GM04503 (cell line): ENCODE measurements around the gene TSPO.

Experiments
- DNase-seq: peaks from one replicate; pipeline ENCODE4 v3.0.0-alpha.2; 2012; ENCODE audit warnings: low read depth

The TSPO gene

DNA sequence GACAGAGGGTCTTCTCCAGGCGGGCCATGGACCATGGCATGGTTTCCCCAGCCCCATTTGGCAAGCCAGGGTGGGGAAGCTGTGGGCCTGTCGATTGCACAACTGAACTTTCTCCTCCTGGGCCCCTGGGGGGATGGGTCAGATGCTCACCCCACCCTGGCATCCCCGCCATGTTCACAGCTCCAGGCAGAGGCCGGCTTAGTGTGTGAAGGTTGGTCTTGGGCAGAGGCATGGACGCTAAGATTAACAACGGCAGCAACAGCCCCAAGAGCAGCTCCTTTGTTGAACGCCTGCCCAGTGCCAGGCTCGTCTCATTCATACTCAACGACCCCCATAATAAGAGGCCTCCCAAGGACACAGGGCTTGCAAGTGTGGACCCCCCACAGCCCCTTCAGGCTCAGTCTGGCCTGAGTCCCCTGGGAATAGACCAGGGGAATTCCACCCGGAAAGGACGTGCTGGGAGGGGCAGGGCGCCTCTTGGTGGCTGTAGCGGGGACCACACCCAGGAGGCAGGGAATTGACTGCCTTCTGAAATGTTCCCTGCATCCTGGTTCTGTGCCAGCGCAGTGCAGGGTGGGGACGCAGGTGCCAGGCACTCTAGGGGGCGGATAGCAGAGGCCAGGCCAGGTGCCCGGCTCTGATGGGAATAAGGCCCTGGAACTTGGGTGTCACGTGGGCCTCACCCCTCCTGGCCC, 8.3 kb downstream of the TSPO start:
- no peak for DNase-seq

DNA sequence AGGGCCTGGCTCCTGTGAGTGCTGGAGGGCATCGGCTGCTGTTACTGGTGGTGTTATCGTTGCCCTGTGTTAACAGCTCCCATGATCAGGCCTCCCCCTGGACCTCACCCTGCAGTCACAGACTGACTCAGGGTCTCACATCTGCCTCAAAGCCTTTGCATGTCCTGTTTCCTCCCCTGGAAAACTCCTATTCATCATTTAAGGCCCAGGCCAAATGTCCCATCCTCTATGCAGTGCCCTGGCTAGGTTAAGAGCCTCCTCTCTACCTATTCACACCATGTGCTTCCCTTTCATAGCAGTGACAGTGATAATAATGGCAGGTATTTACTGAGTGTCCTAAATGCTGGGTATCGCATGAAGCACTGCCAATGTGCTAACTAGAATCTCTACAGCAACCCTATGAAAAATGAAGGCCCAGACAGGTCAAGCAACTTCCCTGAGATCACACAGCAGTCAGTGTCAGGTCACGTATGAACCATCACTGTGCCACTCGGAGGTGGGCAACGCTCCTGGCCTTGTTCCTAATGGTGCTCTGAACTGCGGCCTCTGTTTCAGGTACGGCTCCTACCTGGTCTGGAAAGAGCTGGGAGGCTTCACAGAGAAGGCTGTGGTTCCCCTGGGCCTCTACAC, 9.3 kb downstream of the TSPO start:
- no peak for DNase-seq

DNA sequence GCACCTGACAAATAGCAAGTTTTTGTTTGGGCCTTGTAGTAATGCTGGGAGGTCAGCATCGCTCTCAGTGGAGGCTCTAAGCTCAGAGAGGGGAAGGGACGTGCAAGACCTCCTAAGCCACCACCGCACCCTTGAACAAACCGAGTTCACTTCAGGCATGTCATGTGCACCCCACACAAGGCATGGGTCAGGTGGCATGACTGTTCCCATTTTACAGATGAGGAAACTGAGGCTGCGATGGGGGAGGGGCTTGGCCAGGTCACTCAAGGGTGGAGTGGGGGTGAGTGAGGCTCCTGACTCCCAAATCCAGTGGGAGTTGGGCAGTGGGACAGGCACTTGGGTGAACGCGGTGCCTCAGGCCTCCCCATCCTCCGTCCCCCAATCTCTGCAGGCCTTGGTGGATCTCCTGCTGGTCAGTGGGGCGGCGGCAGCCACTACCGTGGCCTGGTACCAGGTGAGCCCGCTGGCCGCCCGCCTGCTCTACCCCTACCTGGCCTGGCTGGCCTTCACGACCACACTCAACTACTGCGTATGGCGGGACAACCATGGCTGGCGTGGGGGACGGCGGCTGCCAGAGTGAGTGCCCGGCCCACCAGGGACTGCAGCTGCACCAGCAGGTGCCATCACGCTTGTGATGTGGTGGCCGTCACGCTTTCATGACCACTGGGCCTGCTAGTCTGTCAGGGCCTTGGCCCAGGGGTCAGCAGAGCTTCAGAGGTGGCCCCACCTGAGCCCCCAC, 11.2 kb downstream of the TSPO start:
- DNase-seq, result no peak

GRCh38 chr22:43163241-43163795, 12.0 kb downstream of the TSPO start:
- DNase-seq, result no peak

GRCh38 chr22:43164636-43165035, 13.3 kb downstream of the TSPO start:
- DNase-seq, result no peak

DNA sequence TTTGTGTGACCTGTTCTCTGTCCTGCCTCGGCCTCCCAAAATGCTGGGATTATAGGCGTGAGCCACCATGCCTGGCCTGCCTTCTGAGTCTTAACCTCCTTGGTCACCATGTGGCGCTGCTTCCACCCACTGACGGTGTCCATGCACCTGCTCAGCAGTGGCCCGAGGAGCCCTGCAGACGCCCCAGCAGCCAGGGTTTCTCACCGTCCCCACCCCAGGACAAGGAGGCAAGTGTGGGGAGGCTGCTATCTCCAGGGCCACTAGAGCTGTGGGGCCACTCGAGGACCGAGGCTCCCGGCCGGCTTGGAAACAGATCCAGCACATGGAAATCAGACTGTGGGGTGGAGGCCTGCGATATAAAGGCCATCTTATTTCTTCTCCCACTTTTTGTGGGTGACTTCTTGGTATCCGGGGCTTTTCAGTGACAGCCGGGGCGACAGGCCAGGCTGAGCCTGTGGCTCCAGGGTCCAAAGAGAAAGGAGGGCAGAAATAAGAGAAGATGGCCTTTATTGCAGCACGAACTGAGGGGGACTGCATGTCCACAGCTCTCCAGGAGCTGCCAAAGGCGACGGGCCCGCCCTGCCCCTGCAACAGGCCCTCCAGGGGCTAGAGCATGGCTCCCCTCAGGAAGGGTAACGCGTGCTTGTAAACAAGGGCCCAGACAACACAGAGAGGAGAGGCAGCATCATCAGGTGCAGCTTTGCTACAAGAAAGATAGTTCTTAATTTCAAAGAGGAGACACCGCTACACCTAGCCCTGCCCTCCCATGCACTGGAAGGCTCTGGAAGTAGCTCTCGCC, 15.0 kb downstream of the TSPO start:
- no peak for DNase-seq

DNA sequence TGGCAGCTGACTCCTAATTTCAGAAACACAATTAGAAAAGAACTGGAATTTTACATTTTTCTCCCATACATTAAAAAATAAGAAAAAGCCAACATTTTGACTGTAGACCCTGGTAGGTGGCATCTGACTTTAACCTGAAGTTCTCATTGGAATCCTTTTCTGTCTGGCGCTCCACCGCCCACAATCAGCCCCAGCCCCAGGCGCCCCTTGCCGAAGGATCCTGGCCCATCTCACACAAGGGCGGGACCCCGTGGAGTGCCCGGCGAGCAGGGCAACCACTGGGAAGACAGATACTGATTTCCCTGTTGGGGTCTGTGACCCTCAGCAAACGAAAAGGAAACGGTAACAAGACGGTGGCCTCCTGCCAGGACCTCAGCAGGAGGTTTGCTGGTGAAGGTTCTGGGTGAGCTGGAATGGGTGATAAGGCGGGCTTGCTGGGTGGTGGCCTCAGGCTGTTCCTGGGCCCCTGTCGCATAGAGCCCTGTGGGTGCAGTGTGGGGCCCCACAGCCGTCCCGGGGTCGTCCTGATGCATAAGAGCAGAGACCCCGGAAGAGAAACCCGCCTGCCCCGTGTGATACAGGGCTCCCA, 15.7 kb downstream of the TSPO start:
- DNase-seq, result no peak

GRCh38 chr22:43168471-43169309, 17.3 kb downstream of the TSPO start:
- no peak for DNase-seq

GRCh38 chr22:43169310-43170130, 18.2 kb downstream of the TSPO start:
- DNase-seq, result no peak

GRCh38 chr22:43170131-43170480, 18.7 kb downstream of the TSPO start:
- no peak for DNase-seq

- DNase-seq, result no peak
Observed at GRCh38 chr22:43171019-43171491, 19.7 kb downstream of the TSPO start.

DNA sequence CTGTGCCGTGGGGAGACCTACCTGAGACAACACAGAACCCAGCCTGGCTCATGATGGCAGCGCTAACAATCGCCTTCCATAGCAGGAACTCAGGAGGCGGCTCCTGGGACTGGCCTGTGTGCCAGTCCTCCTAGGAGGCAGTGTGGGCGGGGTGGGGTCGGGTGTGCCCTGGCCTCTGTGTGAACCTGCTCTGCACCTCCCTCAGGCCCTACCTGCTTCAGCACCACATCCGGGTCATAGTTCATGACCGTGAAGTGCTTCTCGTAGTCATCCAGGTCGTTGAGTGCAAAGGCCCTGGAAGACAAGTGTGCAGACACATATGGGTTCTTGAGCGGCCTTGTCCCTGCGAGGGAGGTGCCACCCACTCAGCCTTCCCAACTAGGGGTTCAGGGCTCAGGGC, 20.2 kb downstream of the TSPO start:
- DNase-seq, result no peak

- DNase-seq, result no peak
Observed at GRCh38 chr22:43172191-43172590, 20.8 kb downstream of the TSPO start.

DNA sequence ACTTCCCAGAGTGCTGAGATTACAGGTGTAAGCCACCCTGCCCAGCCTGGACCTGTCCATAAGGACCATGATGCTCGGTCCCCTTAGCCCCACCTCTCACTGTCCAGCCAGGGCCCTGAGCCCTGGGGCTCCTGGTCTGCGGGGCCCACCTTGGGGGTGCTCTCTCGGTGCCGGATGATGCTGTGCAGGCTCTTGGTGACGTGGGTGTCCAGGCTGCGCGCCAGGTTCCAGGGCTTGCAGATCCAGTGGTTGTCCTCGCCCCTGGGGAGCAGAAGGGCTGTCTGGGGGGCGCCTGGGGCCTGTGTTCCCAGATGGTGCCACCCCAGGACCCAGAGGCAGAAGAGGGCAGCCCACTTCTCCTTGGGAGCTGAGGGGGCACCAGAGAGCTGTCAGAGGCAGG, 22.2 kb downstream of the TSPO start:
- no peak for DNase-seq

GRCh38 chr22:43173976-43174720, 22.8 kb downstream of the TSPO start:
- no peak for DNase-seq

GRCh38 chr22:43174941-43175531, 23.7 kb downstream of the TSPO start:
- no peak for DNase-seq

GRCh38 chr22:43176090-43176489, 24.7 kb downstream of the TSPO start:
- DNase-seq, result no peak

GRCh38 chr22:43177479-43177878, 26.1 kb downstream of the TSPO start:
- DNase-seq, result no peak
